GM18861 (cell line): ENCODE data around the gene DLEC1.
"Not testable (repeated sequence)": the region's sequence is repeated elsewhere in the genome, so short reads cannot be mapped to it uniquely, and the experiment has no call there.

Experiments used
- ATAC-seq: cut with Tn5 transposase; IDR thresholded peaks from one replicate; pipeline ENCODE4 v1.9.1; 2021; ENCODE audit not compliant: unreplicated experiment

The DLEC1 gene

DNA sequence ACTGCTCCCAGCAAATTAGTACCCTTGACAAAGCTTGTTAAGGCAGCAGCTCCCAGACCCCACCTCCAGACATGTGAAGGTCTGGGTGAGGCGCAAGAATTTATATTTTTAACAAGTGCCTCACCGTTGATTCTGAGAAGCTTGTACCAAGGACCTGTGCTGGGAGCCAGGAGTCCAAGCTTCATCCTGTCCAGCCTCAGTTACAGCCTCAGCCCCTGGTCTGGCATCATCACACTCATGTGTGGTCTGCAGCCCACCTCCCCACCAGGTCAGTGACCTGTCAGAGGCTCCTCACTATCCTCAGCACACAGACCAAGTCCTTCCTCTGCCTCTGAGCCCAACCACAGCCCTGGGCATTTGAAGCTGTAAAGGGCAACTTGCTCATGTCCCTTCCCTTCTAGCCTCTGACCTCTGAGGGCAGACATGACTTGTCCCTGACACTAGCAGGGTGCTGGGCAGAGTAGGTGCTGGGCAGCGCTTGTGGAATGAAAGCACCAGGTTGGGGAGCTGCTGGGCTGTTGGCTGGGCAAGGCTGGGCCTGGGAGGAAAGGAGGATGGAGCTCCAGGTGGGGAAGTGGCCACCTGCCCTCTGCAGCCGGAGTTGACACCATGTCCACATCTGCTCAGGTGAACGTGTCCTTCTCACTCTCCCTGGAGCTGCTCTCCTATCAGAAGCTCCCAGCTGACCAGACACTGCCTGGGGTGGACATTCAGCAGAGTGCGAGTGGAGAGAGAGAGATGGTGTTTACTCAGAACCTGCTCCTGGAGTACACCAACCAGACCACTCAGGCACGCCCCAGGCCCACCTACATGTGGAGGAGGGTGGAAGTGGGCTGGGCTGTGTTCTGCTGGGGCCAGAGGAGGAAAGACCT lies 81.0 kb downstream of the DLEC1 start:
- no peak for ATAC-seq

DNA sequence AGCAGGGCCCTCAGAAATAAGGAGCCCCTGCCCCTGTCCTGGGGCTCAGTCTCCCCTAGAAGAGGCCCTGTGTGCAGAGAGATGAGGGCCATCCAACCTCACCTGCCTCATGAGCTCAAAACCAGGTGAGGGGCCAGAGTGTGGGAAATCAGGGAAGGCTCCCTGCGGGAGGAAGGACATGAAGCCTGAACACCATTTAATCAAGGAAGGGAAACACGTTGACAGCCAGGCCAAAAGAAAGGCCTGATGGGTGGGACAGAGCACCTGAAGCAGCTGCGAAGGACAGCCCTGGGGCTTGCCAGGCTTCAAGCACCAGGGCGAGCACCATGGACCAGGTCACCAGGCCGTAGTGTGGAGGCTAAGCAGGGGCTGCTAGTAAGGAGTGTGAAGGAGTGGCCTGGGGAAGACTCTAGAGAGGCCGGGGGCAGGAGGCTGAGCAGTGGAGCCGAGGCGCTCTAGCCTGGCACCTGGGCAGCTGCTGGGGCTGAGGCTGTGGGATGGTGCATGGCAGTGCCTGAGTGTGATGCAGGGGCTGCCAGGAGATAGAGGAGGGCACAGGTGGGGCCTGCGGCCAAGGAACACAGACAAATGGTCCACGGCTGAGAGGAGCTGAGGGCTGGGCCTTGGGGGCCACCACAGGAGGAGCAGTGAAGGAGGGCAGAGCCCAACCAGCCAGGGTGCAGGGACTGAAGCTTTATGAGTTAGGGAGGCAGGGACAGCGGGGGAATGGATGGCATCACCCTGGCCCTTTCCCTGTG lies 81.9 kb downstream of the DLEC1 start:
- no peak for ATAC-seq

DNA sequence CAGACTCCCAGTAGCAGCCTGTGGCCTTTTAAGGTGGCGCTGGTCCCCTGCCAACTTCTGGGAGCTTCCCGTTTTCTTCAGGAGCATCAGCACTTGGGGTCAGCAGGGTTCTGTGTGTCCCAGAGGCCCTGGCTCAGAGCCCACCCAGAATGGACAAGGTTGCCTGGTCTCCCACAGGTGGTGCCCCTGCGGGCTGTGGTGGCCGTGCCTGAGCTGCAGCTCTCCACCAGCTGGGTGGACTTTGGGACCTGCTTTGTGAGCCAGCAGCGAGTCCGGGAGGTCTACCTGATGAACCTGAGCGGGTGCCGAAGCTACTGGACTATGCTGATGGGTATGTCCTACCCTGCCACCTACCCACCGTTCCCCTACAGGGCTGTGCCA lies 82.4 kb downstream of the DLEC1 start:
- ATAC-seq, result no peak

DNA sequence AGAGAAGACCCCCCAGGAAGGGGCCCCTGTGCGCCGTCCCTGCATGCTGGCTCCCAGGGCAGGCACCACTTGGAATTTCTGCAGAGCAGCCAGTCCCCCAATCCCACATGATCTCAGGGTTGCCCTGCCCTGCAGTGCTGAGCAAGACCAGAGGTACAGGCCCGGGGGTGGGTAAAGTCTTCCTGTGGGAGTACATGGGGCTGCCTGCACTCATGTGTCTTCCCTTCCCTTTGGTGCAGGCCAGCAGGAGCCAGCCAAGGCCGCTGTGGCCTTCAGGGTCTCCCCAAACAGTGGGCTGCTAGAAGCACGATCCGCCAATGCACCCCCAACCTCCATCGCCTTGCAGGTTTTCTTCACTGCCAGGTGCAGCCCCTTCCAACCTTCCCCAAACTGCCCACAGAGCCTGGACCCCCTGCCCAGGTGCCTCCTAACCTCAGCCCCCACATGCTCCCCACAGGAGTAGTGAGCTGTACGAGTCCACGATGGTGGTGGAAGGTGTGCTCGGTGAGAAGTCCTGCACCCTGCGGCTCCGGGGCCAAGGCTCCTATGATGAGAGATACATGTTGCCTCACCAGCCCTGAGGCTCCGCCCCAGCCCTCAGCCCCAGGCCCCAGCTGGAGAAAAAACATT lies 82.9 kb downstream of the DLEC1 start:
- ATAC-seq, result no peak

DNA sequence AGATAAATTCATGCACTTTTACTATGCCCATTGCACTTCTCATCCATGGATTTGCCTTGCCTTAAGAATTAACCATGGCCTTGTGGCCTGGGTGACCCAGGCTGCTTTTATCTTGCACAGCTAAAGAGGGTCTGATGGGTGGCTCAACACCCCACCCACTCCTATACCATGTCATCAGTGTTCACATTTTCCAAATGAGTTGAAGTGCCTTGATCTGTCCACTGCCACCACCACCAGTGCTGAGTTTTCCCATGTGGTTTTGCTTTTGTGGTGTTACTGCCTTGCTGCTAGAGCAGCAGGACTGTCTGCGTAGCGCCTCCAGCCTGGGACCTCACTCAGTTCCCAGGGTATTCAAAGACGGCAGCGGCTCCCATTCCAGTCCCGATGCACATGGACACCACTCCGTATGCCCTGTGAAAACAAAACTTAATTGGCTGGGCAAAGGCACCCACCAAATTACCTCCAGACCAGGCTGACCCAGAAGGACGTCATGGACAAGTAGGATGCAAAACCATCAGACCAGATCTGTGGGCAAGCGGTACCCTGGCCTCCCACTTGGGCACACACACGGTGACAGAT lies 83.8 kb downstream of the DLEC1 start:
- ATAC-seq, result no peak

DNA sequence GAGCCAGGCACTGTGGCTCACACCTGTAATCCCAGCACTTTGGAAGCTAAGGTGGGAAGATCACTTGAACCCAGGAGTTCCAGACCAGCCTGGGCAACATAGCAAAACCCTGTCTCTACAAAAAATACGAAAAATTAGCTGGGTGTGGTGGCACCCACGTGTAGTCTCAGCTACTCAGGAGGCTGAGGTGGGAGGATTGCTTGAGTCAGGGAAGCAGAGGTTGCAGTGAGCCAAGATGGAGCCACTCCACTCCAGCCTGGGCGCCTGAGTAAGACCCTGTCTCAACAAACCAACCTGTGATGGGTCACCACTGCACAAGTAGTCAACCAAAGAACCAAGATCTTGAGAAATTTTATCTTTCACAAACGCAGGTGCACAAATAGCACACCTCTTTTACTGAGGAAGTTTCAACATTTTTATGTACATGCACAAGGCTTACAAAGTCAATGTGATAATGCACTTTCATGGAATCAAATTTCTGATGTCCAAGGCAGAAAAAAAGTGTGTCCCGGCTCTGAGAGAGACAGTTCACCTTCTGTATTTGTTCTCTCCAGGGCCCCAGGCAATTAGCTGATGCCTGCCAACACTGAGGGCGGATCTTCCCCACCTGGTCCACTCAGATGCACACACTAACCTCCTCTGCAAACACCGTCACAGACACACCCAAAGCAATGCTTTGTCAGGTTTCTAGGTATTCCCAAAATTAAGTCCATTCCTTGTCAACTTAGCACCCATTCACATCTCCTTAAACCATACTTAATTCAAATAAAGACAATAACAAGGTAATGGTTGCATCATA lies 85.5 kb downstream of the DLEC1 start:
- no peak for ATAC-seq

DNA sequence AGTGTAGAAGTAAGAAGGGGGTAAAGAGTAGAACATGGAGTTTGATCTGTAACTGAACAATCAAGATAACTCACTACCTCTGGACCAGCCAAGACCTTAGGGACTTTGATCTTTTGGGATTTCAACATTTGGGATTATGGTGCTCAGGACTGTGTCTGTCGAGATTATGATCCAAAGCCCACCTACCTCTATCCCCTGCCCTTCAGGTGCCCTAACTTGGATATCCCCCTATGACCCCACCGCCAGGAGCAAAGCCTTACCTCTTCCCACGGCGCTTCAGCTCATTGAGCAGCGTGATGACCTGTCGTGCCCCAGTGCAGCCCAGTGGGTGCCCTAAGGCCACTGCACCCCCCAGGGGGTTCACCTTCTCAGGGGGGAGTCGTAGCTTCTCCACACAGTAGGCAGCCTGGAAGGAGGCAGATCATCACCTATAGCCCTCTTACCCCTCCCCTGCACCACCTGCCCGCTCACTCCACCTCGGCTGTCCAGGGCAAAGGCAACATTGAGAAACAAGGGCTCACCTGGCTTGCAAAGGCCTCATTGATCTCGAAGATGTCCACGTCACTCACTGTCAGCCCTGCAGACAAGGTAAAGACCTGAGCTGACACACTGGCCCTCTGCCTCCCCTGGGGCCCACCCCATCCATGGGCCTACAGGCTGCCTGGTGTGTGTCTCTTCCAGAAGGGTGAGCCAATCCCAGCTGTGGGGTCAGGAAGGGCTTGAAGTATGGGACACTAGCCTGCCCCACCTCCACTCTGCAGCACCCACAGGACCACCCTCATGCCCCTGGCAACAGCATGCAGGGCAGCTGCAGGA lies 86.5 kb downstream of the DLEC1 start:
- ATAC-seq, result no peak

DNA sequence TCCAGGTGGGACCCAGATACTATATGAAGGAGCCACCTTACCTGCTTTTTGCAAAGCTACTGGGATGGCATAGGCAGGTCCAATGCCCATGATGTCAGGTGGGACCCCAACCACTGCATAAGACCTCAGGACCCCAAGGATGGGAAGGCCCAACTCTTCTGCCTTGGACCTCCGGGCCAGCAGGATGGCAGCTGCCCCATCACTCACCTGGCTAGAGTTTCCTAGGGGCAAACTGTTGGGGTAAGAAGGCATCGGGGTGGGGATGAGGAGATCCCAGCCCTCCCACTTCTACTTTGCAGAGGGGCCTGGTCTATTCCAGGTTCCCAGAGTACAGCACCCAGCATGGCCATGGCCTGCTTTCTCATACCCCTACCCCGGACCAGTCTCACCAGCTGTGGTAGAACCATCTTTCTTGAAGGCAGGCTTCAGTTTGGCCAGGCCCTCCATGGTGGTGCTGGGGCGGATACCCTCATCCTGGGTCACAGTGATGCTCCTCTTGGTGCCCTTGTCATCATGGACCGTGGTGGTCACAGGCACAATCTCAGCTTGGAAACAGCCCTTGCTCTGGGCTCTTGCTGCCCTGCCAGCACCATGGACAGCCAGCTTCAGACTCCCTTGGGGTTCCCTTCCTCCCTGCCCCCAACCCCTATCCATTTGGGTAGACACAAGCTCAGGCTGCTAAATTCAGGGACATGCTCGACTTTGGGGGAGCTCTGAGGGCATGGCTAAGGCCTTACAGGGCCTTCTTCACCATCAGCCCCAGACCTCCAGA lies 87.3 kb downstream of the DLEC1 start:
- no peak for ATAC-seq

DNA sequence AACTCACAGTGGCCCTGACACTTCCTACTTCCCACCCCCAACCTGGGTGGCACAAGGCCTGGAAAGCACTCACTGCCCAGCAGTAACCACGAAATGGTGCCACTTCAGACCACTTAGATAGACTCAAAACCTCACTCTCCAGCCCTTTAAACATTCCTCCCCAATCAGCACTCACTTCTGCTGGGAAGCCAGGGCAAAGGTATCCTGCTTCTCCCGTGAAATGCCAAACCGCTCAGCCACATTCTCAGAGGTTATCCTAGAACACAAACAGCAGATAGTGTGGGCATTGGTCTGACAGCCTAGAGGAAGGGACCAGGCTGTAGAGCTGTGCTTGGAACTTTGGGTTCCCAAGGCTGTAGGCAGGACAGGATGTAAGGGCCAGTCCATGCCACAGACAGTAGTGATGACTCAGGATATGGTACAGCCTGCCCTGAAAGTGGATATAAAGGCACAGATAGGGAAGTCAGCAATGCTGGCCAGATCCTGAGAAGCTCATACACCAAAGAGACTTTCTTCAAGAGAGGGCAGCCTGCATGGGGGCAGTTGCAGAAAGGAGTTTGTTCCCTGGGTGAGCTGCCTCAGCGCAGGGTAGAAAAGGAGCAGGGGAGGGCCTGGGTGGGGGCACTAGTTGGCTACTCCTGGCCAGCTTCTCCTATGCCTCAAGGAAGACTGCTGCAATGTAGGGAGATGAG lies 88.7 kb downstream of the DLEC1 start:
- ATAC-seq, result no peak

DNA sequence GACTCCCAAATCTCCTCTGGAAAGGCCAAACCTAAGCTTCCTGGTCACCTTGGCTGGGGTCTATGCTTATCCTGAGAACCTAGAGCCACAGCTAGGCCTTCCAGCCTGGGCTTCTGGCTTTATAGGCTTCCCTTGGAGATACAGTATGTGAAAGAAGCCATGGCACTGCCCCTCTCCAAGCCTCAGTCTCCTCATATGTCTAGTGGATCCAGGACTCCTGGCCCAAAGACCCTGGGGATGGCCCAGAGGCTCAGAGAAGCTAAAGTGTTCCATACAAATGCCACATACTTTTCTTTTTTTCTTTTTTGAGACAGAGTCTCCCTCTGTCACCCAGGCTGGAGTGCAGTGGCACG lies 89.3 kb downstream of the DLEC1 start:
- no peak for ATAC-seq

DNA sequence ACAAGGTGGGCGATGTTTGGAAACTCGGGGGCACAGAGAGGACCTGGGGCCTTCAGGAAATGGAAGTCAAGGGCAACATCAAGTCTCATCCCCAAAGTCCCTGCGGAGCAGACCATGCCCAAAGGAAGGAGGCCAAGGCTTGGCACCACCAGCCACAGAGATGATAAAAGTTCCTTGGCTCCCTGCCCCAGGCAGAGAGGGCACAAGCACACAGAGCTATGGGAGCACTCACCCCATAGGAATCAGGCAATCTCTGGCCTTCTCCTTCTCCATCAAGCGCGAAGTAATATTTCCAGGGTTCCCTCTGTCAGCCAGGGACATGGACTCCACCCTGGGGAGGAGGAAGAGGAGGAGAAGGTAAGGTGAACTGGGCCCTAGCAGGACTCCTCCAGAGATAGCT lies 90.0 kb downstream of the DLEC1 start:
- no peak for ATAC-seq

DNA sequence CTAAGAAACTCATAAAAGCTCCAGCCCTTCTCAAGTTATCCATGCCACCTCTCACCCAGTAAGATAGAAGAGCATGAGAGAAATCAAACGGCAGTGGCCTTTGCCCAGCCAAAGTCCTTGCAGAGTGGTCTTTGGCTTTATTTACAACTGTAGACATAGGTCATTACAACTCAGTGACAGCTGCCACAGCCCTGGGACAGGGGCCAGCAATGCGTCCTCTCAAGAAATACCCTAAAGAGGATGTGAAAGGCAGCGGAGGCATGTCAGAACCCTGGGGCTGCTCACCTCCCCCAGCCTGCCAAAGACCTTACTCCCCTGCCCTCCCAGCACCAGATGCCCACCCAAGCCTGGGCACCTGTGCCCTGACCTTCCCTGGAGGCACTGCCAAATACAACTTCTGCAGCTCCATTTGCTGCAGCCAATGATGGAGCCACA lies 91.6 kb downstream of the DLEC1 start:
- ATAC-seq, result no peak

DNA sequence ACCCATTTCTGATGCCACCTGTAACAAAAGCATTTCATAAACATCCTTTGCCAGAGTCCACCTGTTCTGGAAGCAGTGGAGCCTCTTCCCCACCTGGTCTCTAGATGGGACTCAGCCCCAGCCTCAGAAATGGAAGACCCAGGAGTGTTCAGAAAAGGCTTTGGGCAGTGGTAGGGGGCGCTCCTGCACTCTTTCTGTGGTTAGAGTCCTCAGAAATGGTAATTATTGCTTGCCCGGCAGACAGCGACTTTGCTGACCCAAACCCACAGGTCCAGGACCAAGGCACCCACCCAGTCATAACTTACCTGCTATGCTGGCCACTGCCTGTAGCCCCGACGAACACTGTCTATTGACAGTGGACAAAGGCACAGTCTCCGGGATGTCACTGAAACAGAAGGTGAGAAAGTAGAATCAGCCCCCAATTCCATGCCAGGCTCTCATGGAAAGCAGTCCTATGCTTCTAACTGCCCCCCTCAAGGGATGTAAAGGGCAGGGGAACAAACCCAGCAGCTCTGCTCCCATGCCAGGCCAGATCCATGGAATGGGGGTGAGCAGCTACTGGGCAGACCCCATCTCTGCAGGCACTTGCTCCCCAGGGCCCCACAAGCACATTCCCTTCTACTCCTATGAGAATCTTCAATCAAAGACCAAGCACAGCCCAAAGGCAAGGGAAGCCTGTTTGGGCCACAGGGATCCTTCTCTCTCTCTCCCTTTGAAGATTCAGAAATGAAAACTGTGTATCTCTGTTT lies 92.8 kb downstream of the DLEC1 start:
- ATAC-seq, result no peak

DNA sequence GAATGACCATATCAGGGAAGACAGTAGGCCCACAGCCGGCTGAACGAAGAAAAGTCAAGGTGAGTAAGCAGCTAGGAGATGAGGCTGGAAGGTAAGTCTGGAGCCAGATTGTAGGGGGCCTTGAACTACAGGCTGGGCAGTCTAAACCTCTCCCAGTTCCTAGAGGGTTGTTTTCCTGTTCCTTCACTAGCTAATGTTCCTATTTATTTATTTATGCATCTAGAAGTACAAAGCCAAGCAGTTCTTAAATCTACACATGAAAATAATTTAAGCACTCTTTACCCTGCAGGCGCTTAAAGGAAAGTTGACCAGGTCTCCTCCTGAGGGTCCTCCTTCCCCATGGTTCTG lies 94.2 kb downstream of the DLEC1 start:
- no peak for ATAC-seq

DNA sequence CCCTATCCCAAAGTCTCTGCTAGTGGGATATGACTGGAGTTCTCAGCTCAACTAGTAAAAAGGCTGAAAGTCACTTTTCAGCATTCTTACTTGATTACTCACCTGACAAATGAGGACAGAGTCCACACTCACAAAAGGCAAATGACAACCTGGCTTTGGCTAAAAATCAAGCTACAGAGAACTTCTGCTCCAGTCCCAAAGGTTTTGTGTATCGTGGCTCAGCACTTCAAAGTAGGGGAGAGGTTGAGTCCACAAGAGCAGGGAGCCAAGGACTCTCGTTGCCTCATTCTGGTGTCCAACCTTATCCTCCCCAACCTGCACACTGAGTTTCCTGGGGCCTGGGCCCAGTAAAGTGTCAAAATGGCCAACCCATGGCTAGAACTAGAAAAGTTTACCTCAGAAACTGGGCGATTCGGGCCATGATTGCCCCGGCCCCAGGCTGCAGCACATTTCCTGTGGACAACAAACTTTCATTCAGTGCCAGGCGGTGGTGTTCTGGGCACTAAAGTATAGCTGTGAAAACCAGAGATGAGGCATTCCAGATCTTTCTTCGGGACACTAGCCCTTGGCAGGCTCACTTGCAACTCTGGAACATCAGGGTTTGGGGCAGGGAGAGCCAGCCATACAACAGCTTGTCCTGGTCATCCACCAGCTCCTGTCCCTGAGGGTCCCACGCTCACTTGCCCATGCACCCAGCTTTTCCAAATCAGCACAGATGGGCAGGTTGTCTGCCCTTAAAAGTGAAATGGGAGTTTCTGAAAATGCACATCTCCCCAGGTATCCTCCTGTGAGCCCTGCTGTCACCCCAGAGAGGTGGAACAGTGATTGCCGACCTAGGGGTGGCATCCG lies 94.8 kb downstream of the DLEC1 start:
- ATAC-seq, result no peak

DNA sequence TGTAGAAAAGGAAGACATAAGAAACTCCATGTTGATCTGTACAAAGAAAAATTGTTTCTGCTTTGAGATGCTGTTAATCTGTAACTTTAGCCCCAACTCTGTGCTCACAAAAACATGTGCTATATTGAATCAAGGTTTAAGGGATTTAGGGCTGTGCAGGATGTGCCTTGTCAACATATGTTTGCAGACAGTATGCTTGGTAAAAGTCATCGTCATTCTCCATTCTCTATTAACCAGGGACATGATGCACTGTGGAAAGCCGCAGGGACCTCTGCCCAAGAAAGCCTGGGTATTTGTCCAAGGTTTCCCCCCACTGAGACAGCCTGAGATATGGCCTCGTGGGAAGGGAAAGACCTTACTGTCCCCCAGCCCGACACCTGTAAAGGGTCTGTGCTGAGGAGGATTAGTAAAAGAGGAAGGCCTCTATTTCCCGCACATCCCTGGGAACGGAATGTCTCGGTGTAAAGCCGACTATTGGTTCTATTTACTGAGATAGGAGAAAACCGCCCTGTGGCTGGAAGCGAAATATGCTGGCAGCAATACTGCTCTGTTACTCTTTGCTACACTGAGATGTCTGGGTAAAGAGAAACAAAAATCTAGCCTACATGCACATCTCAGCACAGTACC lies 95.6 kb downstream of the DLEC1 start:
- not testable (repeated sequence) for ATAC-seq
